GM18870 (cell line): Measurements from ENCODE around the gene POLR2J.
"Not testable (repeated sequence)": the region's sequence is repeated elsewhere in the genome, so short reads cannot be mapped to it uniquely, and the experiment has no call there.

Experiments
- ATAC-seq: cut with Tn5 transposase; IDR thresholded peaks from one replicate; pipeline ENCODE4 v1.9.1; 2021; ENCODE audit warnings: moderate library complexity; ENCODE audit not compliant: unreplicated experiment

Gene POLR2J

GRCh38 chr7:102496861-102497260, 18.1 kb upstream of the POLR2J start:
- not testable (repeated sequence) for ATAC-seq

- not testable (repeated sequence) for ATAC-seq
Measured at GRCh38 chr7:102494473-102495149, 15.9 kb upstream of the POLR2J start.

GRCh38 chr7:102494026-102494425, 15.3 kb upstream of the POLR2J start:
- ATAC-seq, result not testable (repeated sequence)

- ATAC-seq, result not testable (repeated sequence)
Measured at GRCh38 chr7:102493220-102493935, 14.7 kb upstream of the POLR2J start.

- ATAC-seq, result not testable (repeated sequence)
Measured at GRCh38 chr7:102490529-102491075, 11.9 kb upstream of the POLR2J start.

GRCh38 chr7:102484317-102484716, 5.6 kb upstream of the POLR2J start:
- not testable (repeated sequence) for ATAC-seq

GRCh38 chr7:102481962-102482361, 3.2 kb upstream of the POLR2J start:
- not testable (repeated sequence) for ATAC-seq

- ATAC-seq, result not testable (repeated sequence)
Measured at GRCh38 chr7:102479982-102480637, 1.4 kb upstream of the POLR2J start.

- ATAC-seq, result peak; percentile 32
Measured at GRCh38 chr7:102479209-102479584, 475 bp upstream of the POLR2J start.

- not testable (repeated sequence) for ATAC-seq
Measured at GRCh38 chr7:102474736-102475435, 3.8 kb downstream of the POLR2J start.

GRCh38 chr7:102474116-102474515, 4.6 kb downstream of the POLR2J start:
- not testable (repeated sequence) for ATAC-seq

- ATAC-seq, result no peak
Measured at GRCh38 chr7:102473271-102473991, 5.3 kb downstream of the POLR2J start.

GRCh38 chr7:102472126-102473041, 6.3 kb downstream of the POLR2J start:
- ATAC-seq, result no peak

GRCh38 chr7:102471791-102472125, 7.0 kb downstream of the POLR2J start:
- no peak for ATAC-seq

GRCh38 chr7:102469972-102470825, 8.5 kb downstream of the POLR2J start:
- no peak for ATAC-seq

GRCh38 chr7:102469351-102469971, 9.3 kb downstream of the POLR2J start:
- no peak for ATAC-seq

- no peak for ATAC-seq
Measured at GRCh38 chr7:102468478-102469350, 10.0 kb downstream of the POLR2J start.
